ENCODE results near the gene CHPF2. TPM values are rescaled to one million over a fixed set of nuclear protein-coding genes. Genes with fewer than 3 reads are reported as not detected.

The CHPF2 gene
- polyA plus RNA-seq, 1 donor, result 25.1 TPM

GRCh38 chr7:151233804-151234203, 1.5 kb downstream of the CHPF2 start:
- no peaks in the 10 kb centered on the region for H3K27me3 ChIP-seq (ENCODE audit: control insufficient read depth, insufficient read depth, low read length)
- H3K36me3 ChIP-seq (ENCODE audit: control insufficient read depth, insufficient read depth, low read length), result peaks cover 40% of the 10 kb centered on the region
- no peak for DNase-seq
- no CpG with 5 or more reads among the region's 9 CpGs for WGBS (ENCODE audit: insufficient coverage, low lambda C conversion rate)
- H3K4me1 ChIP-seq (ENCODE audit: control insufficient read depth, insufficient read depth, low read length), result no peaks in the 10 kb centered on the region
- H3K27ac ChIP-seq (ENCODE audit: low read length), result no peak overlapping the region
- peaks cover 5% of the 10 kb centered on the region for H3K9me3 ChIP-seq (ENCODE audit: control insufficient read depth, low read depth, low read length)
- H3K4me3 ChIP-seq (ENCODE audit: low read length), result peak overlapping the region; percentile 94

GRCh38 chr7:151235091-151235787, 3.0 kb downstream of the CHPF2 start:
- peaks cover 49% of the 10 kb centered on the region for H3K36me3 ChIP-seq (ENCODE audit: control insufficient read depth, insufficient read depth, low read length)
- no peaks in the 10 kb centered on the region for H3K27me3 ChIP-seq (ENCODE audit: control insufficient read depth, insufficient read depth, low read length)
- WGBS (ENCODE audit: insufficient coverage, low lambda C conversion rate), result no CpG with 5 or more reads among the region's 28 CpGs
- no peaks in the 10 kb centered on the region for H3K4me1 ChIP-seq (ENCODE audit: control insufficient read depth, insufficient read depth, low read length)
- no peak overlapping the region for H3K27ac ChIP-seq (ENCODE audit: low read length)
- H3K4me3 ChIP-seq (ENCODE audit: low read length), result no peak overlapping the region
- peaks cover 5% of the 10 kb centered on the region for H3K9me3 ChIP-seq (ENCODE audit: control insufficient read depth, low read depth, low read length)
- no peak for DNase-seq

- Histone ChIP-seq H3K4me1 (ENCODE audit: control insufficient read depth, insufficient read depth, low read length) (no peaks in the 10 kb centered on the region), H3K27ac (ENCODE audit: low read length) (no peak overlapping the region), H3K27me3 (ENCODE audit: control insufficient read depth, insufficient read depth, low read length) (no peaks in the 10 kb centered on the region), H3K9me3 (ENCODE audit: control insufficient read depth, low read depth, low read length) (peaks cover 5% of the 10 kb centered on the region), H3K36me3 (ENCODE audit: control insufficient read depth, insufficient read depth, low read length) (peaks cover 59% of the 10 kb centered on the region), H3K4me3 (ENCODE audit: low read length) (no peak overlapping the region)
- no peak for DNase-seq
- WGBS (ENCODE audit: insufficient coverage, low lambda C conversion rate), result no CpG with 5 or more reads among the region's 13 CpGs
Measured at GRCh38 chr7:151236406-151236805, 4.1 kb downstream of the CHPF2 start.

- Histone ChIP-seq H3K27me3 (ENCODE audit: control insufficient read depth, insufficient read depth, low read length) (no peaks in the 10 kb centered on the region), H3K9me3 (ENCODE audit: control insufficient read depth, low read depth, low read length) (peaks cover 5% of the 10 kb centered on the region), H3K36me3 (ENCODE audit: control insufficient read depth, insufficient read depth, low read length) (peaks cover 64% of the 10 kb centered on the region), H3K27ac (ENCODE audit: low read length) (no peak overlapping the region), H3K4me3 (ENCODE audit: low read length) (no peak overlapping the region), H3K4me1 (ENCODE audit: control insufficient read depth, insufficient read depth, low read length) (no peaks in the 10 kb centered on the region)
- no CpG with 5 or more reads among the region's 44 CpGs for WGBS (ENCODE audit: insufficient coverage, low lambda C conversion rate)
- no peak for DNase-seq
Measured at GRCh38 chr7:151237244-151238189, 5.2 kb downstream of the CHPF2 start.

GRCh38 chr7:151238190-151238810, 6.0 kb downstream of the CHPF2 start:
- Histone ChIP-seq H3K4me3 (ENCODE audit: low read length) (no peak overlapping the region), H3K9me3 (ENCODE audit: control insufficient read depth, low read depth, low read length) (peaks cover 5% of the 10 kb centered on the region), H3K27me3 (ENCODE audit: control insufficient read depth, insufficient read depth, low read length) (peaks cover 3% of the 10 kb centered on the region), H3K27ac (ENCODE audit: low read length) (no peak overlapping the region), H3K36me3 (ENCODE audit: control insufficient read depth, insufficient read depth, low read length) (peaks cover 64% of the 10 kb centered on the region), H3K4me1 (ENCODE audit: control insufficient read depth, insufficient read depth, low read length) (no peaks in the 10 kb centered on the region)
- no peak for DNase-seq
- WGBS (ENCODE audit: insufficient coverage, low lambda C conversion rate), result no CpG with 5 or more reads among the region's 17 CpGs

- WGBS (ENCODE audit: insufficient coverage, low lambda C conversion rate), result no CpG with 5 or more reads among the region's 25 CpGs
- H3K27me3 ChIP-seq (ENCODE audit: control insufficient read depth, insufficient read depth, low read length), result peaks cover 10% of the 10 kb centered on the region
- peaks cover 7% of the 10 kb centered on the region for H3K4me1 ChIP-seq (ENCODE audit: control insufficient read depth, insufficient read depth, low read length)
- no peak overlapping the region for H3K4me3 ChIP-seq (ENCODE audit: low read length)
- H3K27ac ChIP-seq (ENCODE audit: low read length), result no peak overlapping the region
- DNase-seq, result no peak
- H3K9me3 ChIP-seq (ENCODE audit: control insufficient read depth, low read depth, low read length), result peaks cover 5% of the 10 kb centered on the region
- H3K36me3 ChIP-seq (ENCODE audit: control insufficient read depth, insufficient read depth, low read length), result peaks cover 64% of the 10 kb centered on the region
Measured at GRCh38 chr7:151238924-151239836, 6.9 kb downstream of the CHPF2 start.

GRCh38 chr7:151239837-151240459, 7.7 kb downstream of the CHPF2 start:
- Histone ChIP-seq H3K4me3 (ENCODE audit: low read length) (no peak overlapping the region), H3K36me3 (ENCODE audit: control insufficient read depth, insufficient read depth, low read length) (peaks cover 61% of the 10 kb centered on the region), H3K27ac (ENCODE audit: low read length) (no peak overlapping the region), H3K27me3 (ENCODE audit: control insufficient read depth, insufficient read depth, low read length) (peaks cover 17% of the 10 kb centered on the region), H3K9me3 (ENCODE audit: control insufficient read depth, low read depth, low read length) (peaks cover 5% of the 10 kb centered on the region), H3K4me1 (ENCODE audit: control insufficient read depth, insufficient read depth, low read length) (peaks cover 12% of the 10 kb centered on the region)
- DNase-seq, result no peak
- WGBS (ENCODE audit: insufficient coverage, low lambda C conversion rate), result no CpG with 5 or more reads among the region's 11 CpGs

- Histone ChIP-seq H3K36me3 (ENCODE audit: control insufficient read depth, insufficient read depth, low read length) (peaks cover 55% of the 10 kb centered on the region), H3K4me3 (ENCODE audit: low read length) (no peak overlapping the region), H3K27ac (ENCODE audit: low read length) (no peak overlapping the region), H3K4me1 (ENCODE audit: control insufficient read depth, insufficient read depth, low read length) (peaks cover 15% of the 10 kb centered on the region), H3K9me3 (ENCODE audit: control insufficient read depth, low read depth, low read length) (peaks cover 5% of the 10 kb centered on the region), H3K27me3 (ENCODE audit: control insufficient read depth, insufficient read depth, low read length) (peaks cover 20% of the 10 kb centered on the region)
- no CpG with 5 or more reads among the region's 4 CpGs for WGBS (ENCODE audit: insufficient coverage, low lambda C conversion rate)
- no peak for DNase-seq
Measured at GRCh38 chr7:151240536-151240935, 8.3 kb downstream of the CHPF2 start.

- no peak for DNase-seq
- H3K27ac ChIP-seq (ENCODE audit: low read length), result no peak overlapping the region
- H3K36me3 ChIP-seq (ENCODE audit: control insufficient read depth, insufficient read depth, low read length), result peaks cover 49% of the 10 kb centered on the region
- peaks cover 27% of the 10 kb centered on the region for H3K27me3 ChIP-seq (ENCODE audit: control insufficient read depth, insufficient read depth, low read length)
- H3K4me3 ChIP-seq (ENCODE audit: low read length), result no peak overlapping the region
- H3K4me1 ChIP-seq (ENCODE audit: control insufficient read depth, insufficient read depth, low read length), result peaks cover 15% of the 10 kb centered on the region
- peaks cover 8% of the 10 kb centered on the region for H3K9me3 ChIP-seq (ENCODE audit: control insufficient read depth, low read depth, low read length)
- no CpG with 5 or more reads among the region's 7 CpGs for WGBS (ENCODE audit: insufficient coverage, low lambda C conversion rate)
Measured at GRCh38 chr7:151240942-151241754, 8.9 kb downstream of the CHPF2 start.

All from large intestine (tissue), 3 donors.